Left renal cortex interstitium (tissue), 4 donors: ENCODE data around the gene IGSF3. TPM values are rescaled to one million over a fixed set of nuclear protein-coding genes. Genes with fewer than 3 reads are reported as not detected.
"Not testable (repeated sequence)": the region's sequence is repeated elsewhere in the genome, so short reads cannot be mapped to it uniquely, and the experiment has no call there.

Experiments
- DNase-seq, 4 donors: peaks; one replicate each; pipeline ENCODE4 v3.0.0-alpha.2; 2013; ENCODE audit warnings: low read depth in 4 of 4, low spot score in 2 of 4, missing footprints in 1 of 4
- polyA plus RNA-seq, 4 donors: library from polyadenylated mRNA; unstranded; fragments of 120-200 nt; gene quantifications; one replicate each; pipeline ENCODE4 v1.2.1, GENCODE V29; 2013; ENCODE audit not compliant: insufficient read length in 4 of 4

The IGSF3 gene
- polyA plus RNA-seq, 4 donors = 26.0 to 29.4 (median 28.7) TPM

DNA sequence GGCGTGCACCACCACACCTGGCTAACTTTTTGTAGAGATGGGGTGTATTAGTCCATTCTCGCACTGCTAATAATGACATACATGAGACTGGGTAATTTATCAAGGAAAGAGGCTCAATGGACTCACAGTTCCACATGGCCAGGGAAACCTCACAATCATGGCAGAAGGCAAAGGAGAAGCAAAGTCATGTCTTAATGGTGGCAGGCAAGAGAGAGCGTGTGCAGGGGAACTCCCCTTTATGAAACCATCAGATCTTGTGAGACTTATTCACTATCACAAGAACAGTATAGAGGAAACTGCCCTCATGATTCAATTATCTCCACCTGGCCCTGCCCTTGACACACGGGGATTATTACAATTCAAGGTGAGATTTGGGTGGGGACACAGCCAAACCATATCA, 105.1 kb downstream of the IGSF3 start:
- DNase-seq = not testable (repeated sequence)

DNA sequence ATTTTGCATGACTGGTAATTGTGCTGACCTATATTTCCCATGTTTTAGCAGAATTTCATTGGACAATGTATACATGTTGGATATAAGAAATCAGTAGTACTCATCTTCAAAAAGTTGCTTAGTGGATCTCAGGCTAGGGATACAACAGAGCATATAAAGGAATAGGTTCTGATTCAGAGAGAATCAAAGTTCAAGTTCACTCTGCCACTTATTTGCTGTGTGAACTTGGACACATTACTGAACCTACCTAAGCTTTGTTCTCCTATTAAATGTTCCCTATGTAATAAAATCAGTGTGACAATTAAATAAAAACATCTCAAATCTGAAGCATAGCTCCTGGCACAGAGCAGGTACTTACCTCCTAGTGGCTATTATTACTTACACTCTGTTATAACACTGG, 106.0 kb downstream of the IGSF3 start:
- no peak for DNase-seq

GRCh38 chr1:116560704-116561490, 106.6 kb downstream of the IGSF3 start:
- no peak for DNase-seq

GRCh38 chr1:116559304-116559761, 108.2 kb downstream of the IGSF3 start:
- no peak for DNase-seq

DNA sequence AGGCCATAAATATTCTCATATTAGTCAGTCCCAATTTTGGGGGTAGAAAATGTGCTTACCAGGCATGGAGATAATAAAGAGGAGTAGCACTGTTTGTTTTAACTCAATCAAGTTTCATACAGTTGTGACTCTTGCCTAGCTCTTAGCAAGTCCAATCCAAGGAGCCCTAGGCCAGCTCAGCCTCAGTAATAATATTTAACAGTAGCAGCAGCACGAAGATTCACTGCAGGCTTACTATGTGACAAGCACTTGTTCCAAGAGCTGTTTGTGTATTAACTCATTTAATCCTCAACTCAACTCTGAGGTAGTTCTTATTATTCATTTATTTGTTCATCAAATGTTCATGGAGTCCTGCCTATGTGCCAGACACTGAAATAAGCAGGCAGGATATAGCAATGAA, 109.0 kb downstream of the IGSF3 start:
- no peak for DNase-seq

GRCh38 chr1:116558140-116558549, 109.4 kb downstream of the IGSF3 start:
- DNase-seq = no peak

DNA sequence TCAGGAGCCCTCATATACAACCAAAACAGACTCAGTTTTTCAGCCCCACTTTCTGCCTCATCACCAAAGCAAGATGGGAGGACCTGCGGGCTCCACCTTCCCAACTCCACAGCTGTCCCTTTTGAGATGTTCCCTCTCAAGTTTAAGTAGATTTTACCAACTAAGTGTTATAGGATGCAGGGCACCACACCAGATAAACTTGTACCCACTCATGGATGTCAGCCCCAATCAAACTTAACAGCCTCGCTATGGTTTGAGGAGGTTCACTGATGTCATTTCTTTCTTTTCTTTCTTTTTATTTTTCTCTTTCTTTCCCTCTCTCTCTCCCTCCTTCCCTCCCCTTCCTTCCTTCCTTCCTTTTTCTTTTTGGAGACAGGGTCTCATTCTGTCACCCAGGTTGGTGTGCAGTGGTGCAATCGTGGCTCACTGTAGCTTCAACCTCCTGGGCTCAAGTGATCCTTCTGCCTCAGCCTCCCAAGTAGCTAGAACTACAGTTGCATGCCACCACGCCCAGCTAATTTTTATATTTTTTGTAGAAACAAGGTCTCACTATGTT, 110.1 kb downstream of the IGSF3 start:
- DNase-seq = no peak

GRCh38 chr1:116556289-116557006, 111.1 kb downstream of the IGSF3 start:
- DNase-seq = no peak

DNA sequence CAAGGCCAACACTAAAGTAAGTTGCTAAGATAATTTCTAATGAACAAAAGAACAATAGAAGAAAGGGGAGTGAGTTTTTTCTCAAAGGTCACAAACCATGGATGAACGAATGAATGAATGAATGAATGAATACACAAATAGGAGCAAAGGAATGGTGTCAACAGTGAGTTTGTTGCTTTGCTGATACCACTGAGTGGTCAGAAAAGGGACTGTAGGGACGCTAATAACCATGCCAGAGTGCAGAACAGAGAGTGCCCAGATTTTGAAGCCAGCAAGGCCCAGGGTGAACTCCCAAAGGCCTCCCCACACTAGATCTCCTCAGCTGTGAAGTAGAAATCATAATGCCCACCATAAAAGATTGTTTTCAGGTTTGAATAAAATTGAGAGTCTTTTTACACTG, 112.6 kb downstream of the IGSF3 start:
- DNase-seq = no peak

DNA sequence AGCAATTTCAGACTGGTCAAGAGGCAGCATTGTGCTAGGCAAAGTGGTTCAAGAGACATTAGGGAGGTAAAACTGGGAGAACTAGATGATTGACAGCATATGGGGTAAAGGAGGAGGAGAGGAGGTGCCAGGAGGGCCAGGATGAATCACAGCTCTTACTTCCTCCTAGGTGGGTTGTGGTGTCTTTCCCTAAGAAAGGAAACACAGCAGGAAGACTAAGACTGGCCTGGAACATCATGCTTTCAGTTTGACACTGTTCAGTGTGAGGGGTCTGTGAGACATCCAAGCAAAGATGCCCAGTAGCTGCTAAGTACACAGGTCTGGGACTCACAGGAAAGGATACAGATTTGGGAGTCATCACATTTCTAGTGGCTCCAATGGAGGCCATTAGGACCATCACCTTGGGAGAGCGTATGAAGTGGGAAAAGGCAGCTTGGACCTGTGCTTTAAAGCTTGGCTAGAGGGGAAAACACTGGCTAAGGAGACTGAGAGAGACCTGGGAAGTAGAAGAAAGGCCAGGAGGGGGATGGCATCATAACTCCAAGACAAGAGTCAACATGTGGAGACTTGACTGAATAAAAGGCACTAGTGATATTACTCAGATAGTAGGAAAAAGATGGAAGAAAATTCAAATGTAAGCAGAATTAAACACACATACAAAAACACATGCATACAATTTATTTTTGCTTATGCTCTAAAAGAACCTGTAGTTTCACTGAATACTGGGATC, 114.0 kb downstream of the IGSF3 start:
- DNase-seq = no peak

DNA sequence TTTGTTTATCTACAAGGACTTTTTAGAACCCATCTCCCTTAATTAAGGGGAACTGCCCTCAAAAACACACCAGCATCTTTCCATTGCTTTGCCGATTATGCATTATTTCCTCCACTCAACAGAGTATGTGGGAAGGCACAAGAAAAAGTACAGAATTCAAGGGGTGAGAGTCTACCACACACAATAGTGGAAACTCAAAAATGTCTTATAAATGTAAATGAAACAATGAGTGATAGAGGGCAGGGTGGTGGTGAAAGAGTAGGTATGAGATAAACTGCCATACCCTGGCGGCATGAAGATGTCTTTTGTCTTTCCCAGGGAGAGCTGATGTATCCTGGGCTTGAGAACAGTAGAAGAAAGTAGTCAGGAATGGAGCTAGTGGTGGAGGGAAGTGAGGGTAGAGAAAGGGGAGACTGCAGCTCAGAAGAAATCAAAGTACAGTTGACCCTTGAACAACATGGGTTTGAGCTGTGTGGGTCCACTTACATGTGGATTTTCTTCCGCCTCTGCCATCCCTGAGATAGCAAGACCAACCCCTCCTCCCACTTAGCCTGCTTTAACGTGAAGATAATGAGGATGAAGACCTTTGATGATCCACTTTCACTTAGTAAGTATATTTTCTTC, 121.1 kb downstream of the IGSF3 start:
- DNase-seq = no peak

- no peak for DNase-seq
Observed at GRCh38 chr1:116545359-116545705, 122.2 kb downstream of the IGSF3 start.

DNA sequence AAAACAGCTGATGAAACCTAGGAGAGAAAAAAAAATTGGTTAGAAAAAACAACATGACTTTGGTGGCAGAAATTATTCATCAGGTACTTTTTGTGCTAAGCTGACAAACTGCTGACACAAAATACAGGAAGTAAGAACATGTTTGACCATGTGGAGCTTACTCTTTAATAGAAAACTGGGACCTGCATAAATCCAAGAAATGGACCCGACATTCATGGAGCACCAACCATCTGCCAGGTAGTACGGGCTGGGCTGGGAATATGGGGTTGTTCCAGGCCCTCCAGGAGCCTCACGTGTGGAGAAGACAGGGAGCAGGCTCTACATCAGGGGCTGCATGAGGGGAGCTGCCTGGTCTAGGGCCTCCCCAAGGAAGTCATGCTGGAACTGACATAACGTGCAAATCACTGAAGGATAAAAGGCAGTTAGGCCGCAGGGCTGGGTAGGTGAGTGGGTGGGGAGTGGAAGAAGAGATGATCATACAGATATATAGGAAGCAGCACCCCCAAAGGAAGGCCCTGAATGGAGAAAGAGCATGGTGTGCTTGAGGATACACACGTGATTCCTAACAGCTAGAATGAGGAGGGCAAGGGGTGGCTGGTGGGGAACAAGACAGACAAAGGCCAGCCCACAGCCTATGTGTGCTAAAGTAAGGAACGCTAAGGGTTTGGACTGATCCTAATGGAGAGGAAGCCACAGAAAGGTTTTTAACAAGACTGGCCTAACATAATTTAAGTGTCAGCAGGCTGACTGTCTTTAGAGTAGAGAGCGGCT, 122.8 kb downstream of the IGSF3 start:
- DNase-seq = no peak

- DNase-seq = no peak
Observed at GRCh38 chr1:116540088-116540487, 127.4 kb downstream of the IGSF3 start.

DNA sequence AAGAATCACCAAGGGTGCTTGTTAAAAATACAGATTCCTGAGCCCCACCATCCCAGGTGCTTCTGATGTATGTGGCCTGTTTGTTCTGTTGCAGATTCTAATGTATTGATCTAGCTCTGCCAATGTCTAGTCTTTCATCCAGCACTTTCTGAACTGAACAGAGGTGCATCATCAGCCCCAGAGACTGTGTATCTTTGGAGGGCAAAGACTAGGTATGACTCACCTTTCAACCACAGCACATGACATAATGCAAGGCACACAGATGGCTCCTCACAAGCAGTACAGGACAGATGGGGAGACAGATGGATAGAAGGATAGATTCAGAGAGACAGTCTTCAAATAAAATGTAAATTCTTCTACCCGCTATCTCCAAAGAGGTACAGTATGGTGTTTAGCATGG, 129.0 kb downstream of the IGSF3 start:
- DNase-seq = no peak

DNA sequence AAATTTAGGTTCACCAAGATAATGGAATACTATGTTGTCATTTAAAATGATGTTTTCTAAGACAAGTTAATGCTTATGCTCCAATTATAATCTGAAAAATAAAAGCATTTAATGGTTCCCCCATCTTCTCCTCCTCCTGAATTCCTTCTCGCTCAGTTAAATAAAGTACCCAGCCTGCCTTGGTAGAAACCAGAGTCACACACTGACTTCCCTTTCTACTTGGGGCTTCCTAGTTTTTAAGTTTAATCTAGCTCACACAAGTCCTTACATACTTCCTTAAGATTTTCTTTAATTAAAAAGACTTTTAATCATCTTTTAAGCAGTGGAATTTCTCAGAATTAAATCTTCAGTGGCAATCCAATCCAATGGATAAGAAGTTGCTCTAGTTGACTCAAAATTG, 129.6 kb downstream of the IGSF3 start:
- DNase-seq = no peak

DNA sequence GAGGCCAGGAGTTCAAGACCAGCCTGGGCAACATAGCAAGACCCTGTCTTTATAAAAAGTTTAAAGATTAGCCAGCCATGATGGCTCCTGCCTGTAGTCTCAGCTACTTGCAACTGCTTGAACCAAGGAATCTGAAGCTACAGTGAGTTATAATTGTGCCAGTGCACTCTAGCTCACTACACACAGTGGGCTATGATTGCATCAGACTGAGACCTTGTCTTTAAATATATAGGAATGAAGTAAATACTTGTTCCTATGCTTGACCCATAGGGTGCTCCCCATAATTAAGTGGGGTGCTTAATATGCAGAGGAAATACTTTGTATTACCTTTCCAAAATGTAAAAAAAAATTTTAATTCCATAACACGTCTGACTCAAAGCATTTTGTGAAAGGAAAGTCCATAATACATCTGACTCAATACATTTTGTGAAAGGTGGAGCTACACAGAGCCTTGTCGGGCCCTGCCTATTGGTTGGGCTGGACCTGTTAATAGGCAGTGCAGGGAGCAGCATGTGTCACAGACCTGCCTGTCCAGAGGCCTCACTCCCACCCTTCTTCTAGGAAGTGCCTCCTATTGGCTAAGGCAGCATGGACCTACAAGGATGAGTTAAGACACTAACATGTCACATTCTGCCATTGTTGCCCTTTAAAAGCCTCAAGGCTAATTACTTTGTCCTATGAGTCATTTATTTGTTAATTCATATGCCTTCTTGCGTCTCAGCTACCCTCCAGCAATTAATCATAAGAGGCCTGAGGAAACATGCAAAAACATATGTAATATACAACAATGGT, 130.3 kb downstream of the IGSF3 start:
- no peak for DNase-seq

DNA sequence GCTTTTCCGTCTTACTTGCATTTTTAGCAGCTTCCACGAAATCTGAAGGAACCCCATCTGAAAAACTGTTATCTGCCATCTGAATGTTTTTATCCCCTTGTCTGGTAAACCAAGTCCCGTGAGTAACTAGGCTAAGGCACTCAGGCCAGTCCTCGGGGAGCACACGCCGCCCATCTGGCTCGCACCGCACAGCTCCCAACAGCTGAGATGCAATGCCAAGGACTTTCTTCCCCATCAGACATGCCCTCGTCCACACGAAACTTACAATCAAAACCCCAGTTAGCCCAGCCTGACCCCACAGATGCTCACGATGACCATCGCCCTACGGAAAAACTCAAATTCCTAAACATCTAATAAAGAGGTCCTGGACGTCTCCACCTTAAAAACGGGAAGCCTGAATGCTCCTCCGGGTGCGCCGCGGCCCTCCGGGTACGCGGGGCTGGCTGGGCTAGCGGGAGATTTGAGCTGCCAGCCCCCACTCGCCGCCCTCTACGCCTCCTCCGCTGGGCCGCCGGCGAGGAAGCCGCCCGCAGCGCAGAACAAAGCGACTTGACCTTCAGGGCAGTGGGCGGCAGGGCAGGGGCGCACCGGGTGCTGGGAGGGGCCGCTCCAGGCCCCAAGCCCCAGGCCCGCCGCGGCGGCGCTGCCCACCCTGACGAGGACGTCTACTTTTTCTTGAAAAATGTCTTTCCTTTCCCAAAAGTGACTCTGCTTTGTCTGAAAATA, 133.4 kb downstream of the IGSF3 start:
- no peak for DNase-seq

- DNase-seq = no peak
Observed at GRCh38 chr1:116533429-116533820, 134.1 kb downstream of the IGSF3 start.
